ENCODE results near the gene MED4. TPM values are rescaled to one million over a fixed set of nuclear protein-coding genes. Genes with fewer than 3 reads are reported as not detected.

MED4 gene
- total RNA-seq, 1 donor, result 27.2 TPM

GRCh38 chr13:48074006-48074405 is 20.9 kb downstream of the MED4 start:
- TF ChIP-seq, protein P1, sequence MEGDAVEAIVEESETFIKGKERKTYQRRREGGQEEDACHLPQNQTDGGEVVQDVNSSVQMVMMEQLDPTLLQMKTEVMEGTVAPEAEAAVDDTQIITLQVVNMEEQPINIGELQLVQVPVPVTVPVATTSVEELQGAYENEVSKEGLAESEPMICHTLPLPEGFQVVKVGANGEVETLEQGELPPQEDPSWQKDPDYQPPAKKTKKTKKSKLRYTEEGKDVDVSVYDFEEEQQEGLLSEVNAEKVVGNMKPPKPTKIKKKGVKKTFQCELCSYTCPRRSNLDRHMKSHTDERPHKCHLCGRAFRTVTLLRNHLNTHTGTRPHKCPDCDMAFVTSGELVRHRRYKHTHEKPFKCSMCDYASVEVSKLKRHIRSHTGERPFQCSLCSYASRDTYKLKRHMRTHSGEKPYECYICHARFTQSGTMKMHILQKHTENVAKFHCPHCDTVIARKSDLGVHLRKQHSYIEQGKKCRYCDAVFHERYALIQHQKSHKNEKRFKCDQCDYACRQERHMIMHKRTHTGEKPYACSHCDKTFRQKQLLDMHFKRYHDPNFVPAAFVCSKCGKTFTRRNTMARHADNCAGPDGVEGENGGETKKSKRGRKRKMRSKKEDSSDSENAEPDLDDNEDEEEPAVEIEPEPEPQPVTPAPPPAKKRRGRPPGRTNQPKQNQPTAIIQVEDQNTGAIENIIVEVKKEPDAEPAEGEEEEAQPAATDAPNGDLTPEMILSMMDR (IDR thresholded peaks at IDR 0.05; ENCODE audit: insufficient read depth, low read depth, low read length), result no peak
- DNase-seq (ENCODE audit: low read depth), result no peak
- no peak overlapping the region for H3K4me3 ChIP-seq (ENCODE audit: low read depth, low read length)

DNA sequence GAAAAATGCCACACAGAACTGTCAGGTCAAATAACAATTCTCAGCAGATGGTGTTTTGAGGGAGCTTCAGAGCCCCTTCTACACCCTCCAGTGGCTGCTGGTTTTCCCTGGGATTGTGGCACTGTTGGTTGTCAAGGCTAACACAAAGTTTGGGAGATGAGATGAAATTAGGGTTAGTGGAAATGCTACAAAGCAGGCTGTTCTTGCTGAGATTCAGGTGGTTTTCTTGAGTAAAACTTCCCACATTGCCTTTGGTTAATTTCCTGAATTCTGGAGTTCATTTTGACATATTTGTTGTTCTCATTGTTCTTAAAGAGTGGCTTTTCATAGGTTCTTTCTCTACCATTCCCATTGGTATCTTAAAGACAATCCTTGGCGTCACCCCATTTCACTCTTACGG is 22.1 kb downstream of the MED4 start:
- no peak overlapping the region for H3K4me3 ChIP-seq (ENCODE audit: low read depth, low read length)
- DNase-seq (ENCODE audit: low read depth), result no peak
- TF ChIP-seq, protein P1 (IDR thresholded peaks at IDR 0.05; ENCODE audit: insufficient read depth, low read depth, low read length), result no peak

DNA sequence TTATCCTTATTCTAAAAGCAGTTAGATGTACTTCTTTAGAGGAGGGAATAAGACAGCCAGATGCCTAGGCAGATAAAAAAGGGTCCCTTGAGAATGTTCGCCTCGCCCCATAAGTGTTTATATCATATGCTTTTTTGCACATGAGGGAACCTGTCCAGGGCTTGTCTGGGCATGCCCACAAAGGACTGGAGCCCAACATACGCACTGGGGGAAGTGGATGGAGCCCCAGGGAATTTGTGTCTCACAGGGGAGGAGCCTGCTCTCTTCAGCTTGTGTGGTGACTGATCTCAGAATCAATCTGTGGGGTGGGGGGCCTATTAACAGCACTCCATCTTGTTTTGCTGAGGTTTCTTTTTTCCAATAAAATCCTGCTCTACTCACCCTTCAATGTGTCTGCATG is 22.6 kb downstream of the MED4 start:
- no peak overlapping the region for H3K4me3 ChIP-seq (ENCODE audit: low read depth, low read length)
- TF ChIP-seq, protein P1 (IDR thresholded peaks at IDR 0.05; ENCODE audit: insufficient read depth, low read depth, low read length), result no peak
- DNase-seq (ENCODE audit: low read depth), result no peak

DNA sequence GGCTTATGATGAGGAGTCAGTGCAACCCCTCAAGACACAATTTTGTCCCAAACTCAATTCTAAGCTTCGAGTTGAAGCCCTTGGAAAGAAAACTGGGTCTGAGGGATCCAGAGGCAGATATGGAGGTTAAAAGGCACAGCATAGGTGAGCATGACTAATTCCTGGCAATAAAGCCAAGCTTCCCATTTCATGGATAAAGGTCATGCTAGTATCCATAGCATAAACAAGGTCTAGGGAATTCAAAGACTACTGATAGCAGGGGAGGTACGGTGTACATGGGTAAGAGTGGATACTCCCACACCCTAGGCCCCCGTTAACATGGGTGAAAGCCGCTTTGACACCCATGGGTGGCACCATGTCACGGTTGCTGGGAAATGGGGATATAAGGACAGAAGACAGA is 24.0 kb downstream of the MED4 start:
- TF ChIP-seq, protein P1 (IDR thresholded peaks at IDR 0.05; ENCODE audit: insufficient read depth, low read depth, low read length), result no peak
- no peak for DNase-seq (ENCODE audit: low read depth)
- H3K4me3 ChIP-seq (ENCODE audit: low read depth, low read length), result no peak overlapping the region

- H3K4me3 ChIP-seq (ENCODE audit: low read depth, low read length), result no peak overlapping the region
- TF ChIP-seq, protein P1 (IDR thresholded peaks at IDR 0.05; ENCODE audit: insufficient read depth, low read depth, low read length), result no peak
- DNase-seq (ENCODE audit: low read depth), result no peak
Measured at GRCh38 chr13:48069573-48069972, 25.3 kb downstream of the MED4 start.

GRCh38 chr13:48068952-48069351 is 26.0 kb downstream of the MED4 start:
- no peak overlapping the region for H3K4me3 ChIP-seq (ENCODE audit: low read depth, low read length)
- no peak for DNase-seq (ENCODE audit: low read depth)
- TF ChIP-seq, protein P1 (IDR thresholded peaks at IDR 0.05; ENCODE audit: insufficient read depth, low read depth, low read length), result no peak

DNA sequence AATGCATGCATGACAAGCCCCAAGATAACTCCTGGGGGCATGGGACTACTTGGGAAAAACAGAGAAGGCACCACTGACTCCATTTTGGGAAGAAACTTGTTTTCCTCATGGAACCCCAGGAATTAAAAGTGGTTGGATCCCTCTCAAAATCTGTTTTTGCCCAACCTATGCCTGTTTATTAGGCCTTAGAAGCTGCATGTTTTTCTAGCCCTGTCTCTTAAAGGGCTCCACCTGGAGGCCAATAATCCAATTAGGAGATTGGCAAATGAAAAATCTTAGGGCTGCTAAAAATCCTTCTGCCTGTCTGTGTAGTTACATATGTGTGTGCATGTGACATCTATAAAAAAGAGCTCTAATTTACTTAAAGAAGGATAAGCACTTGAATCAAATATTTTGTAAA is 26.9 kb downstream of the MED4 start:
- TF ChIP-seq, protein P1 (IDR thresholded peaks at IDR 0.05; ENCODE audit: insufficient read depth, low read depth, low read length), result no peak
- no peak overlapping the region for H3K4me3 ChIP-seq (ENCODE audit: low read depth, low read length)
- DNase-seq (ENCODE audit: low read depth), result no peak

Measured in fibroblast of villous mesenchyme (primary cell).